Prostate gland (tissue), 2 donors: Measurements from ENCODE around the gene DGKG. TPM values are rescaled to one million over a fixed set of nuclear protein-coding genes. Genes with fewer than 3 reads are reported as not detected.

Source experiments
- DNase-seq: peaks from one replicate; pipeline ENCODE4 v3.0.0-alpha.2; 2019; ENCODE audit warnings: low spot score
- H3K27ac ChIP-seq, 2 donors: fragments of 200-600 bp; sonication (generic); 2 replicates each; pipeline ENCODE4 v1.5.1; 2017 to 2019
- H3K27me3 ChIP-seq: fragments of 200-600 bp; sonication (generic); replicated peaks from 2 replicates; pipeline ENCODE4 v1.5.1; 2019; ENCODE audit not compliant: insufficient read depth
- H3K36me3 ChIP-seq, 2 donors: fragments of 200-600 bp; sonication (generic); 1 replicate in 1 of 2; 2 replicates in 1 of 2; pipeline versions ENCODE4 v1.5.1 to v1.8.1; 2017 to 2019
- H3K4me1 ChIP-seq: fragments of 200-600 bp; sonication (generic); replicated peaks from 2 replicates; pipeline ENCODE4 v1.5.1; 2019
- H3K4me3 ChIP-seq, 2 donors: fragments of 200-600 bp; sonication (generic); 2 replicates each; pipeline ENCODE4 v1.5.1; 2017 to 2019
- H3K9me3 ChIP-seq: fragments of 200-600 bp; sonication (generic); 2 replicates; pipeline ENCODE4 v1.5.1; 2017
- POLR2A ChIP-seq: fragments of 450-650 bp; IDR thresholded peaks from one replicate; pipeline ENCODE4 v1.6.1; 2016; ENCODE audit warnings: antibody characterized with exemption, mild to moderate bottlenecking
- POLR2AphosphoS5 ChIP-seq: sonication (generic); formaldehyde crosslinking; IDR thresholded peaks from one replicate; pipeline ENCODE4 v1.6.1; 2017; ENCODE audit warnings: antibody characterized with exemption
- WGBS: methylation state at CpG from one replicate; pipeline ENCODE4 v1.1.5; 2018; 5-methylcytosine and 5-hydroxymethylcytosine counted together
- intact Hi-C: fragments of 100-400 bp; cut with DNase I; formaldehyde crosslinking; loops from one replicate; pipeline ENCODE4 v1.14.2; 2022
- total RNA-seq, 2 donors: library from RNA; depleted of rRNA; stranded (reverse); fragments of >200 nt; gene quantifications; one replicate each; pipeline ENCODE4 v1.1.0, GENCODE V29; 2016
- TF ChIP-seq, protein P1 (sequence below), 4 experiments: fragments of 200-600 bp in 2 of 4; fragments of 450-650 bp in 2 of 4; sonication (generic) in 2 of 4; IDR thresholded peaks; 1 replicate in 3 of 4; 2 replicates in 1 of 4; pipeline ENCODE4 v1.5.1; 2016 to 2019; ENCODE audit warnings: antibody characterized with exemption in 4 of 4, mild to moderate bottlenecking in 2 of 4, moderate library complexity in 2 of 4

The DGKG gene
- total RNA-seq, 2 donors from 2014 or later: 1.2 to 2.2 TPM

DNA sequence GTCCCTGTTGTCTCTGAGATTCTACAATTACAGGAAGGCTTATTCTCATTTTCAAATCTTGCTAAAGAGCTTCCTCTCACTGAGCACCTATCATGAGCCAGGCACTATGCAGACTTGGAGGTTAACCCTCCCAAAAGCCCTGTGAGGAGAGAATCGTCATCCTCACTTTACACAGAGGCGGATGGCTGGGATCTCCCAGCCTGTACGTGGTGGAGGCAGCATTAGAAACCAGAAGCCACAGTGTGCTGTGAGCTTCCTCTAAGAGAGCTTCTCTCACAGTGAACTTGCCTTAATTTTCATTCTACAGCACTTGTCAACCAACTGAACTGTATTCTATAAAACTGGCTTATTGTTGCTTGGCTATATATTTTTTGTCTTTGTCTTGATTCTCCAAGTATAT, 6.1 kb upstream of the DGKG start:
- no peak for DNase-seq
- no peaks in the 10 kb centered on the region for H3K36me3 ChIP-seq
- peaks cover 7% of the 10 kb centered on the region for H3K27me3 ChIP-seq
- no peak overlapping the region for H3K27ac ChIP-seq
- no peaks in the 10 kb centered on the region for H3K4me1 ChIP-seq
- no peak overlapping the region for H3K4me3 ChIP-seq
- H3K9me3 ChIP-seq: no peaks in the 10 kb centered on the region
- intact Hi-C loops: no loop called here
- WGBS: 50% methylated on average over 3 of the region's 3 CpGs
- TF ChIP-seq, protein P1, sequence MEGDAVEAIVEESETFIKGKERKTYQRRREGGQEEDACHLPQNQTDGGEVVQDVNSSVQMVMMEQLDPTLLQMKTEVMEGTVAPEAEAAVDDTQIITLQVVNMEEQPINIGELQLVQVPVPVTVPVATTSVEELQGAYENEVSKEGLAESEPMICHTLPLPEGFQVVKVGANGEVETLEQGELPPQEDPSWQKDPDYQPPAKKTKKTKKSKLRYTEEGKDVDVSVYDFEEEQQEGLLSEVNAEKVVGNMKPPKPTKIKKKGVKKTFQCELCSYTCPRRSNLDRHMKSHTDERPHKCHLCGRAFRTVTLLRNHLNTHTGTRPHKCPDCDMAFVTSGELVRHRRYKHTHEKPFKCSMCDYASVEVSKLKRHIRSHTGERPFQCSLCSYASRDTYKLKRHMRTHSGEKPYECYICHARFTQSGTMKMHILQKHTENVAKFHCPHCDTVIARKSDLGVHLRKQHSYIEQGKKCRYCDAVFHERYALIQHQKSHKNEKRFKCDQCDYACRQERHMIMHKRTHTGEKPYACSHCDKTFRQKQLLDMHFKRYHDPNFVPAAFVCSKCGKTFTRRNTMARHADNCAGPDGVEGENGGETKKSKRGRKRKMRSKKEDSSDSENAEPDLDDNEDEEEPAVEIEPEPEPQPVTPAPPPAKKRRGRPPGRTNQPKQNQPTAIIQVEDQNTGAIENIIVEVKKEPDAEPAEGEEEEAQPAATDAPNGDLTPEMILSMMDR (IDR thresholded peaks at IDR 0.05): no peak
- no peak for TF ChIP-seq POLR2A

DNA sequence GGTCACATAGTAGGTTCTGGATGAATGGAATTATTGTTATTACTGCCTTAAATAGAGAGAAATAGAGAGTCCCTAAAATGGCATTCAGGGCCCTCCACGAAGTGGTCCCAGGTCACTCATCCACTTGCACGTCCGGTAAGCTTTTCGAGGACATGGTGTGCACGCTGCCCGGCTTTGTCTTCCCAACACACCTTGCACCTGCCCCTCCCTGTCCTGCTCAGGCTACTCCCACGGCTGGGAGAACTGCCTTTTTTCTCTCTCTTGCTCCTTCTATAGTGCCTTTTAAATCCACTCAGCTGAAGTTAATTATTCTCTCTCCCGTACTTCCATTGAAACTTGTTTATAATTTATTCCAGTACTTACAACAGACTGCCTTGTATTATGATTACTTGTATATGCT, 5.6 kb upstream of the DGKG start:
- WGBS: 71% methylated on average over 8 of the region's 8 CpGs

DNA sequence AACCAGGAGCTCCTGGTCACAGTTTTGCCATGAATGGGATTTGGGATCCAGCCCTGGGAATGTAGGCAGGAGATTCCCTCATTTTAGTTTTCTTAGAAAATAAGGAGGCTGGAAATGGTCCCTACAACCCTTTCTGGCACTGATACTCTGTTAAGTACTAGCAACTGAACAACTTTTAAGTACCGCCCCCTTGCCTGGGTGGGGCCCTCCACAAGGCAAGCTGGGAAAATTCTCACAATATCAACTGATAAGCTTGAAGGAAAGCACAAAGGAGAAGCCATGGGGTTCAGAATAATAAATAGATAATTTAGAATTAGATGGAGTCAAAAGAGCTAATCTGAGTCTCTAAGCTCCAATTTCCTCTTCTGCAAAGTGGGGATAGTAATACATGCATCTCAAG, 4.2 kb upstream of the DGKG start:
- H3K27me3 ChIP-seq: peaks cover 7% of the 10 kb centered on the region
- WGBS: 79% methylated on average over 1 of the region's 1 CpG
- DNase-seq: no peak
- no peak for TF ChIP-seq POLR2A
- TF ChIP-seq POLR2AphosphoS5: no peak
- TF ChIP-seq, protein P1 (IDR thresholded peaks at IDR 0.05): no peak
- no peaks in the 10 kb centered on the region for H3K9me3 ChIP-seq
- H3K36me3 ChIP-seq: no peaks in the 10 kb centered on the region
- H3K4me3 ChIP-seq: no peak overlapping the region
- H3K4me1 ChIP-seq: no peaks in the 10 kb centered on the region
- no peak overlapping the region for H3K27ac ChIP-seq
- intact Hi-C loops: no loop called here

More for the DNA sequence above, 5.6 kb upstream of the DGKG start:
- H3K27ac ChIP-seq: no peak overlapping the region
- no peak for DNase-seq
- peaks cover 7% of the 10 kb centered on the region for H3K27me3 ChIP-seq
- intact Hi-C loops: no loop called here
- no peaks in the 10 kb centered on the region for H3K9me3 ChIP-seq
- TF ChIP-seq POLR2A: no peak
- TF ChIP-seq, protein P1 (IDR thresholded peaks at IDR 0.05): no peak
- no peak for TF ChIP-seq POLR2AphosphoS5
- H3K36me3 ChIP-seq: no peaks in the 10 kb centered on the region
- no peaks in the 10 kb centered on the region for H3K4me1 ChIP-seq
- H3K4me3 ChIP-seq: no peak overlapping the region

DNA sequence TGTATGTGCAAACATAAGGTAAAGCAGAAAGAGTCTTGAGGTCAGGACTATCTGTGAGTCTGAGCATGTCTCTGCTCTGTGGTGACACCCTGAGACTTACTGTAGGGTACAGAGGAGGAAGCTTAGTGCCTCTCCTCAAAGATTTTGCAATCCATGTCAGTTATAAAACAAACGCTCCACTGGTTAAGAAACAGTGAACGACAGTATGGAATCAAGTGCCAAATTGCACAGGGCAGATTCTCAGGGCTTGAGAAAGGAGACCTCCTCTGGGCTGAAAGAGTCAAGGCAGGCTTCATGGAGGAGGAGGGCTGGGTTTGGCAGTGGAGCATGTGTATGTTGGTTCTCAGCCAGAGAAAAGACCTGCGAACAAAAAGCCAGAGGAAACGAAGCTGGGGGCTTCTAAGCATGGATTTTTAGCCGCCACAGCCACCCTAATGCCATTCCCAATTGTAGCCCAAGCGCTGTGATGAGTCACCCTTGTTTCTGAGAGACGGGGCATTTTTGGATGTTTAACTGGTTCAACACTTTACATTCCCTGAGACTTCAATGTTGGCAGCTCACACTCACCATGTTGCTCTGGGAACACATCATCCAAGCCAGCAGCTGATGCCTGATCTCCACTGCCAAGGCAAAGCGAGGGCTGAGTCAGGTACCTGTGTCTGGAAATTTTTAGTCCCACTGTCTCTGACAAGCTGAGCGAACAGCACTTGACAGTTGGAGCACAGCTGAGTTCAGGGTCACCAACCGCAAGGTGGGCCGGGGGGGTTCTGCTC, 3.4 kb upstream of the DGKG start:
- Histone ChIP-seq H3K27me3 (peaks cover 7% of the 10 kb centered on the region), H3K9me3 (no peaks in the 10 kb centered on the region), H3K27ac (no peak overlapping the region), H3K4me1 (no peaks in the 10 kb centered on the region), H3K4me3 (no peak overlapping the region), H3K36me3 (no peaks in the 10 kb centered on the region)
- DNase-seq: no peak
- intact Hi-C loops: no loop called here
- 54% methylated on average over 11 of the region's 11 CpGs for WGBS
- no peak for TF ChIP-seq POLR2A
- TF ChIP-seq POLR2AphosphoS5: no peak
- TF ChIP-seq, protein P1 (IDR thresholded peaks at IDR 0.05): no peak

DNA sequence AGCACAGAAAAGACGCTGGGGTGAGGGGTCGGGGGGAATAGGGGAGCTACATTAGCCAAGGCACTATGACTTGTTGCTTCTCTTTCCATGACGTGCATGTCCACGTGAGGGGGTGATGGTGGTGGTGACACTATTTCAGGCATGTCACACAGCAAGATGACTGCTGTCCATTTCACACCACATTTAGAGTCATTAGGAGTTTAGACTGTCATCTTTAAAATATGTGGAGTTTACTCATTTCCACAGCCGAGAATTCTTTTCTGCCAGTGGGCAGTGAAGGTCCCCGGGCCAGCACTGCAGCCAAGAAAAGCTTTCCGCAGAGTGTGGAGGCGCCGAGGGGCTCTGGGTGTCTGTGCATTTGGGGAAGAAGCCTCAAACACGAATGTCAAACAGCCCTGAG, 954 bp upstream of the DGKG start:
- H3K9me3 ChIP-seq: no peaks in the 10 kb centered on the region
- WGBS: 76% methylated on average over 10 of the region's 10 CpGs
- intact Hi-C loops: loop anchor here (5.0 kb wide), 1 partner anchor 49 kb away; no protein-coding TSS in a partner anchor

More for the DNA sequence above, 954 bp upstream of the DGKG start:
- no peak overlapping the region for H3K4me3 ChIP-seq
- no peak for DNase-seq
- no peak for TF ChIP-seq POLR2AphosphoS5
- TF ChIP-seq POLR2A: no peak
- H3K27ac ChIP-seq: no peak overlapping the region
- H3K36me3 ChIP-seq: no peaks in the 10 kb centered on the region
- H3K27me3 ChIP-seq: peaks cover 7% of the 10 kb centered on the region
- no peaks in the 10 kb centered on the region for H3K4me1 ChIP-seq
